T-cell (primary cell): ENCODE data around the gene TP53INP2. TPM values are rescaled to one million over a fixed set of nuclear protein-coding genes. Genes with fewer than 3 reads are reported as not detected.
"Not testable (repeated sequence)": the region's sequence is repeated elsewhere in the genome, so short reads cannot be mapped to it uniquely, and the experiment has no call there.

ENCODE experiments used
- ATAC-seq, 4 experiments: fragments of 200-7000 bp in 3 of 4; fragments of 150-1000 bp in 1 of 4; cut with Tn5 transposase; replicated peaks in 1 of 4; 1 replicate in 3 of 4; 2 replicates in 1 of 4; pipeline ENCODE4 v1.10.0; 2021; ENCODE audit warnings: moderate library complexity in 3 of 4, mild to moderate bottlenecking in 2 of 4, moderate number of reproducible peaks in 1 of 4
- CTCF ChIA-PET, 2 donors: fragments of 300-600 bp; sonication (Branson Sonifier 250); formaldehyde crosslinking; loops; one replicate each; lab custom pipeline; 2022; ENCODE audit warnings: antibody characterized with exemption in 2 of 2; lab: Charles Lee
- POLR2A ChIA-PET, 2 donors: fragments of 300-600 bp; sonication (Branson Sonifier 250); formaldehyde crosslinking; loops; one replicate each; lab custom pipeline; 2022; ENCODE audit warnings: antibody characterized with exemption in 2 of 2; lab: Charles Lee
- DNase-seq, 35 experiments: peaks; one replicate each; pipeline versions ENCODE4 v3.0.0 to v3.0.0-alpha.2; 2013 to 2023
- H3K27ac ChIP-seq: one replicate; pipeline ENCODE4 v1.5.1; 2013; ENCODE audit warnings: low read length
- H3K27me3 ChIP-seq, 2 experiments: replicated peaks in 1 of 2; 1 replicate in 1 of 2; 2 replicates in 1 of 2; pipeline versions ENCODE4 v1.6.1 to v1.7.0; 2013; ENCODE audit warnings: low read length in 1 of 2, mixed read lengths in 1 of 2; ENCODE audit not compliant: control insufficient read depth in 2 of 2, insufficient read depth in 2 of 2; ENCODE audit errors: extremely low read depth in 1 of 2
- H3K36me3 ChIP-seq, 2 donors: 1 replicate in 1 of 2; 2 replicates in 1 of 2; pipeline versions ENCODE4 v1.6.1 to v1.7.0; 2013; ENCODE audit warnings: low read length in 1 of 2; ENCODE audit not compliant: control insufficient read depth in 2 of 2, insufficient read depth in 1 of 2; ENCODE audit errors: extremely low read depth in 1 of 2
- H3K4me1 ChIP-seq, 2 experiments: 1 replicate in 1 of 2; 2 replicates in 1 of 2; pipeline versions ENCODE4 v1.6.1 to v1.7.0; 2013; ENCODE audit warnings: low read length in 2 of 2, mixed read lengths in 1 of 2; ENCODE audit not compliant: insufficient read depth in 2 of 2, control insufficient read depth in 1 of 2; ENCODE audit errors: extremely low read depth in 1 of 2
- H3K4me3 ChIP-seq, 2 donors: 1 replicate in 1 of 2; 2 replicates in 1 of 2; pipeline versions ENCODE4 v1.5.1 to v1.7.0; 2013; ENCODE audit warnings: mild to moderate bottlenecking in 2 of 2, low read length in 1 of 2, moderate library complexity in 1 of 2; ENCODE audit not compliant: control insufficient read depth in 1 of 2; ENCODE audit errors: extremely low read depth in 1 of 2
- H3K9me3 ChIP-seq: 2 replicates; pipeline ENCODE4 v1.7.0; 2013
- H3K27ac Mint-ChIP-seq, 2 donors: one replicate each; pipeline ENCODE4 v1.8.0; 2020 to 2021; ENCODE audit warnings: mild to moderate bottlenecking in 2 of 2, mixed read lengths in 2 of 2
- H3K27me3 Mint-ChIP-seq, 2 donors: one replicate each; pipeline ENCODE4 v1.8.0; 2021 to 2022; ENCODE audit warnings: mixed read lengths in 2 of 2
- H3K36me3 Mint-ChIP-seq: one replicate; pipeline ENCODE4 v1.8.0; 2021; ENCODE audit warnings: mixed read lengths
- H3K4me1 Mint-ChIP-seq, 3 donors: one replicate each; pipeline ENCODE4 v1.8.0; 2020 to 2022; ENCODE audit warnings: mixed read lengths in 3 of 3, mild to moderate bottlenecking in 1 of 3
- H3K4me3 Mint-ChIP-seq, 3 donors: one replicate each; pipeline ENCODE4 v1.8.0; 2020 to 2022; ENCODE audit warnings: mild to moderate bottlenecking in 3 of 3, mixed read lengths in 3 of 3, moderate library complexity in 3 of 3
- H3K9me3 Mint-ChIP-seq, 3 donors: one replicate each; pipeline ENCODE4 v1.8.0; 2020 to 2022; ENCODE audit warnings: mixed read lengths in 3 of 3
- WGBS: methylation state at CpG from one replicate; pipeline ENCODE4 v1.1.5; 2013; ENCODE audit warnings: missing lambda C conversion rate; ENCODE audit not compliant: insufficient coverage; 5-methylcytosine and 5-hydroxymethylcytosine counted together
- total RNA-seq, 35 experiments: library from RNA in 6 of 35; stranded (reverse) in 6 of 35; fragments of 120-200 nt in 1 of 35; gene quantifications; one replicate each; pipeline versions ENCODE4 v1.2.1 to v1.2.4 and lab custom pipeline; 2013 to 2026

TP53INP2 gene
- total RNA-seq, 5 donors from 2014 or later (not counting 1 experiment from before 2014, with no cell fraction given), result 1.3 to 56.7 (median 1.9) TPM

DNA sequence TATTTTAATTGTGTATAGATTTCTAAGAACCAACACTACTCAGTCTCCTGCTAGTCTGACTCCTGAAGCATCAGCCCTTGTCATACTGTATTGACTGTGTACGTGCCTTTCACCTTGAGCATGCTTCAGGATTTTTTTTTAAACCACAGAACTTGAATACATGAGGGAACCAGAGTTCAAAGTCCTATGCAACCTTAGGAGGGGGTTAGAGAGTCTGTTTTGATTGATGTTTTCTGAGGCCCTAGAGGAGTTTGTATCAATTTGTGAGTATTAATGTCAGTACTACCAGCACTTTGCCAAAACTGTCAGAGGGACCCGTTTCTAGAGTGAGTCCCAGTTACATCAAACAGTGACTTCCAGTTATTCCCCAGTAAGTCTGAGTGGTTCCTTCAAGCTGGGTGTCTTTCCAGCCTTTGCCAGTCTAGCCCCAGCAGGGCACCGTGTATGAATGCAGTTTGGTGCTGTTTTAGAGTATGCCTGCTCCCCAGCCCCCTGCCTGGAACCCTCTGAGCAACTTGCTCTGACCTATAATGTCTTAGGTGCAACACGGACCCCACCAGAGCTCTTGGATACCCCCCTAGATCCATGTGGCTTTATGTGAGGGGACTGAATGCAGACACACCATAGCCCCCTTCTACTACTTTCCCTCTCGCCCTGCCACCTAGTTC, 8.5 kb downstream of the TP53INP2 start:
- Histone ChIP-seq H3K9me3 (no peaks in the 10 kb centered on the region), H3K4me1 (peaks cover 3 to 20% of the 10 kb centered on the region in 2 experiments), H3K4me3 (no peak overlapping the region), H3K27ac (no peak overlapping the region), H3K36me3 (peaks cover 7 to 19% of the 10 kb centered on the region in 2 donors), H3K27me3 (peaks cover 0 to 3% of the 10 kb centered on the region in 2 experiments)
- H3K36me3 Mint-ChIP-seq, result peaks cover 15% of the 10 kb centered on the region
- no peak overlapping the region for H3K27ac Mint-ChIP-seq
- WGBS, result 80% methylated on average over 2 of the region's 5 CpGs
- ChIA-PET CTCF (interaction anchor here in 1 of 2 donors (0.6 kb wide), 2 partner anchors 83 to 334 kb away, joined by 3 to 4 read pairs; no protein-coding TSS in a partner anchor), POLR2A (no interaction called here)
- no peak for DNase-seq
- H3K4me1 Mint-ChIP-seq, result peaks cover 15 to 20% (median 16%) of the 10 kb centered on the region in 3 donors
- no peaks in the 10 kb centered on the region for H3K27me3 Mint-ChIP-seq
- H3K9me3 Mint-ChIP-seq, result no peaks in the 10 kb centered on the region
- no peak overlapping the region for H3K4me3 Mint-ChIP-seq
- ATAC-seq, result no peak

GRCh38 chr20:34713194-34713943, 9.2 kb downstream of the TP53INP2 start:
- no peak for ATAC-seq
- Histone ChIP-seq H3K27ac (no peak overlapping the region), H3K36me3 (peaks cover 7 to 19% of the 10 kb centered on the region in 2 donors), H3K27me3 (peaks cover 0 to 3% of the 10 kb centered on the region in 2 experiments), H3K4me3 (no peak overlapping the region), H3K4me1 (peaks cover 3 to 19% of the 10 kb centered on the region in 2 experiments), H3K9me3 (no peaks in the 10 kb centered on the region)
- H3K36me3 Mint-ChIP-seq, result peaks cover 17% of the 10 kb centered on the region
- H3K27me3 Mint-ChIP-seq, result no peaks in the 10 kb centered on the region
- POLR2A ChIA-PET, result no interaction called here
- CTCF ChIA-PET, result interaction anchor here in 1 of 2 donors (0.7 kb wide), 1 partner anchor 175 kb away, joined by 3 read pairs; no protein-coding TSS in a partner anchor
- no peak for DNase-seq
- H3K4me1 Mint-ChIP-seq, result peaks cover 15 to 20% (median 15%) of the 10 kb centered on the region in 3 donors
- no peaks in the 10 kb centered on the region for H3K9me3 Mint-ChIP-seq
- H3K27ac Mint-ChIP-seq, result no peak overlapping the region
- WGBS, result no CpG with 5 or more reads among the region's 1 CpG
- H3K4me3 Mint-ChIP-seq, result no peak overlapping the region

DNA sequence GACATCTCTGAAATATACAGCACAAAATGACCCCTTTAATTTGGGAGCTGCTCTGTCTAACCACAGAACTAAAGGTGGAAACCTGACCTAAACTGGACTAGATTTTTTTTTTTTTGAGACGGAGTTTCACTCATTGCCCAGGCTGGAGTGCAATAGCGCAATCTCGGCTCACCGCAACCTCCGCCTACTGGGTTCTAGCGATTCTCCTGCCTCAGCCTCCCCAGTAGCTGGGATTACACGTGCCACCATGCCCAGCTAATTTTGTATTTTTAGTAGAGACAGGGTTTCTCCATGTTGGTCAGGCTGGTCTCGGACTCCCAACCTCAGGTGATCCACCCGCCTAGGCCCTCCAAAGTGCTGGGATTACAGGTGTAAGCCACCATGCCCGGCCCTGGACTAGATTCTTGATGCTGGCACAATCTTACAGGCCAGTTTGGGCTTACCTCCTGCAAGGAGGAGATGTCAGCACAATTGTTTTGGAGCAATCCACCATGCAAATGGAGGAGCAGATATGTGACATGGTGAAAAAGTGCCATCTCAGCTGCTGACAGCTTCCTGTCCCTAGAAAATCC, 9.9 kb downstream of the TP53INP2 start:
- ATAC-seq, result not testable (repeated sequence)

GRCh38 chr20:34715384-34715783, 11.2 kb downstream of the TP53INP2 start:
- no peak overlapping the region for H3K4me3 ChIP-seq
- Mint-ChIP-seq H3K9me3 (no peaks in the 10 kb centered on the region), H3K4me3 (no peak overlapping the region), H3K4me1 (peaks cover 5 to 14% (median 9%) of the 10 kb centered on the region in 3 donors), H3K27me3 (no peaks in the 10 kb centered on the region), H3K27ac (no peak overlapping the region), H3K36me3 (peaks cover 23% of the 10 kb centered on the region)
- H3K27me3 ChIP-seq, result no peaks in the 10 kb centered on the region
- ChIA-PET POLR2A (interaction anchor here in 1 of 2 donors (0.7 kb wide), 1 partner anchor 538 kb away, joined by 3 read pairs; no protein-coding TSS in a partner anchor), CTCF (interaction anchor here in 1 of 2 donors (0.7 kb wide), 1 partner anchor 969 kb away, joined by 6 read pairs; no protein-coding TSS in a partner anchor)
- peaks cover 7 to 22% of the 10 kb centered on the region in 2 donors for H3K36me3 ChIP-seq
- 100% methylated on average over 2 of the region's 4 CpGs for WGBS
- ATAC-seq, result no peak
- H3K27ac ChIP-seq, result no peak overlapping the region
- peaks cover 0 to 2% of the 10 kb centered on the region in 2 experiments for H3K4me1 ChIP-seq
- DNase-seq, result no peak
- H3K9me3 ChIP-seq, result no peaks in the 10 kb centered on the region

More for the DNA sequence above, 9.9 kb downstream of the TP53INP2 start:
- H3K4me3 Mint-ChIP-seq, H3K27me3 ChIP-seq, H3K27ac ChIP-seq, H3K9me3 Mint-ChIP-seq, H3K9me3 ChIP-seq, DNase-seq, H3K27ac Mint-ChIP-seq, H3K27me3 Mint-ChIP-seq, POLR2A ChIA-PET, H3K4me3 ChIP-seq: not testable (repeated sequence)
- CTCF ChIA-PET, result interaction anchor here in 1 of 2 donors (0.7 kb wide), 1 partner anchor 175 kb away, joined by 3 read pairs; no protein-coding TSS in a partner anchor
- Mint-ChIP-seq H3K36me3 (peaks cover 21% of the 10 kb centered on the region), H3K4me1 (peaks cover 11 to 16% (median 12%) of the 10 kb centered on the region in 3 donors)
- peaks cover 3 to 13% of the 10 kb centered on the region in 2 experiments for H3K4me1 ChIP-seq
- WGBS, result 100% methylated on average over 4 of the region's 10 CpGs
- H3K36me3 ChIP-seq, result peaks cover 7 to 21% of the 10 kb centered on the region in 2 donors

DNA sequence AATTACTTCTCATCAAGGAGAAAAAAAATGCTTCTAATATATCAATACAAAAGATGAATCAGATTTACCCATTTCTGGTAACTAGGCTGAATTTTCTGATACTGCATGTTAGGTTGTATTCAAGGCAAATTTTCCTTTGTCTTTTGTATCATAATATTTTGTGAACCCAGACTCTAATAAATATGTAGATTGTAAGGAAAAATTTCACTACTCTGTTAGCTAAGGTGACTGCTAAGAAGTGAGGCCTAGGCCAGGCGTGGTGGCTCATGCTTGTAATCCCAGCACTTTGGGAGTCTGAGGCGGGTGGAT, 12.7 kb downstream of the TP53INP2 start:
- Histone ChIP-seq H3K27me3 (no peaks in the 10 kb centered on the region), H3K4me1 (no peaks in the 10 kb centered on the region), H3K27ac (no peak overlapping the region), H3K9me3 (no peaks in the 10 kb centered on the region), H3K4me3 (no peak overlapping the region), H3K36me3 (peaks cover 9 to 28% of the 10 kb centered on the region in 2 donors)
- CTCF ChIA-PET, result interaction anchor here in 1 of 2 donors (0.6 to 0.7 kb wide), 2 partner anchors 21 to 51 kb away, joined by 3 to 4 read pairs; no protein-coding TSS in a partner anchor
- no CpG with 5 or more reads among the region's 2 CpGs for WGBS
- Mint-ChIP-seq H3K4me3 (no peak overlapping the region), H3K27ac (no peak overlapping the region), H3K9me3 (no peaks in the 10 kb centered on the region), H3K36me3 (peaks cover 27% of the 10 kb centered on the region), H3K4me1 (peaks cover 0 to 12% (median 5%) of the 10 kb centered on the region in 3 donors), H3K27me3 (no peaks in the 10 kb centered on the region)
- POLR2A ChIA-PET, result interaction anchor here in 1 of 2 donors (0.5 kb wide), 1 partner anchor 383 kb away, joined by 3 read pairs; no protein-coding TSS in a partner anchor
- DNase-seq (no peak), ATAC-seq (no peak)
